Hindlimb muscle (tissue), 1 donor: ENCODE measurements around the gene CDK13. TPM values are rescaled to one million over a fixed set of nuclear protein-coding genes. Genes with fewer than 3 reads are reported as not detected.

Experiments used
- DNase-seq: peaks from one replicate; pipeline ENCODE4 v3.0.0-alpha.2; 2013
- polyA plus RNA-seq: library from polyadenylated mRNA; unstranded; fragments of 120-200 nt; gene quantifications from one replicate; pipeline ENCODE4 v1.2.1, GENCODE V29; 2013; ENCODE audit not compliant: insufficient read length

Gene CDK13
- polyA plus RNA-seq, 1 donor: 38.5 TPM

GRCh38 chr7:40015790-40016296 is 65.8 kb downstream of the CDK13 start:
- DNase-seq: peak; percentile 8

GRCh38 chr7:40019558-40019957 is 69.5 kb downstream of the CDK13 start:
- no peak for DNase-seq

- no peak for DNase-seq
Observed at GRCh38 chr7:40024048-40024447, 74.0 kb downstream of the CDK13 start.

DNA sequence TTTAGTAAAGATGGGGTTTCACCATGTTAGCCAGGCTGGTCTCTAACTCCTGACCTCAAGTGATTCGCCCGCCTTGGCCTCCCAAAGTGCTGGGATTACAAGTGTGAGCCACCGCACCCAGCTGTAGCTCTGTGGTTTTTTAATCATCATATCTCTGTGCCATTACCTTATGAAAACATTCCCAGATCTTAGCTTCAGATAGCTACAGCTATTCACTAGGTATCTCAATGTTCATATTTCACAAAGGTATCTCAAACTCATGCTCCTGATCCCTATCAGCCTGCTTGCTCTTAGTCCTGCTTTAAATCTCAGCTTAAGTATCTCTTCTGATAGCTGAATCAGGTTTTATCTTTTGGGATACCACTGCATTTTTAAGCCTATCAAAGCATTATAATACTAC is 74.8 kb downstream of the CDK13 start:
- DNase-seq: no peak

DNA sequence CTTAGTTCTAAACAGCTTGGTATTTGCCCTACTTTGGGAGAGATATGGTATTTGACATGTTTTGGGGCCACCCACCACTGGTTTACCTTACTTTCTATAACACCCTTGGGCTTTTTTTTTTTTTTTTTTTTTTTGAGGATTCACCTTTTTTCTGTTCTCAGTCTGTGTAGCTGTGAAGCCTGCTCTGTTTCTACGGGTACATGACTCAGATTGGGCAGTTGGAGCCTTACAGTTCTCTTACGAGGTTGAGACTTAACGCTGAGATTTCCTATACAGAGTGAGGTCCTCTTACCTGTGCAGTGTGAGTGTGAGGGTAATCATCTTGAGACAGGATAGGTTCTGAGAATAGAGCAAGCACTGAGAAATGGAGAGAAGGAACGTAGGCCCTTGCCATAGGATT is 77.5 kb downstream of the CDK13 start:
- DNase-seq: no peak

GRCh38 chr7:40033826-40034225 is 83.8 kb downstream of the CDK13 start:
- no peak for DNase-seq

DNA sequence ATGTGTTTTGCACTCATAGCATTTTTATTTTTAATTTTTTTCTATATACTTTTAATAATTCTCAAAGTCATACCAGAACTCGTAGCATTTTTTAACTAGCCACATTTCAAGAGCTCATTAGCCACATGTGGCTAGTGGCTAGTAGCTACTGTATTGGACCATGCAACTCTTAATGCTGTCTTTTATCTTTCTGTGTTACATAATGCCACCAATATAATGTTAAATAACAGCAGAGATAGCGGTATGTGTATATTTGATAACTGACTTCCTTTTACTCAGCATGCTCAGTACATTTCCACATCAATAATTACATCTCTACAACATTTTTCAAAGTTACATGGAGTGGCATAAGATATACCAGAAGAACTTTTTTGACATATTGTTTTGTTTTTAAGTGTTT is 91.4 kb downstream of the CDK13 start:
- DNase-seq: no peak

DNA sequence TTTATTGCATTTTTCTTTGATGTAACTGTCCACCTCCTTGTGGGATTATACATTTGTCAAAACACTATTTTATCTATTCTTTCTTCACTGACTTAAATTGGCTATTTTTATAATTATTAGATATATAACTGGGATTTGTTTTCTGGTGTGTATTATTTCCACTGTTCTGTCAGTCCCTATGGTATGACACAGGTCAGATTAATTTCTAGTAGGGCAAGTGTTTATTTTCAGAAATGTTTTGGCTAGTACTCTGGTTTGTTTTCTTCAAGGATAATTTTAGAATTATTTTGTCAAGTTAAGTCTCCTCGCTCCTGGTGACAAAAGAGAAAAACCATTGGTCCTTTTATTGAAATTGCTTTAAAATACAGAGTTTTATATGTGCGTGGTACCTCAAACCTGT is 93.1 kb downstream of the CDK13 start:
- DNase-seq: no peak

DNA sequence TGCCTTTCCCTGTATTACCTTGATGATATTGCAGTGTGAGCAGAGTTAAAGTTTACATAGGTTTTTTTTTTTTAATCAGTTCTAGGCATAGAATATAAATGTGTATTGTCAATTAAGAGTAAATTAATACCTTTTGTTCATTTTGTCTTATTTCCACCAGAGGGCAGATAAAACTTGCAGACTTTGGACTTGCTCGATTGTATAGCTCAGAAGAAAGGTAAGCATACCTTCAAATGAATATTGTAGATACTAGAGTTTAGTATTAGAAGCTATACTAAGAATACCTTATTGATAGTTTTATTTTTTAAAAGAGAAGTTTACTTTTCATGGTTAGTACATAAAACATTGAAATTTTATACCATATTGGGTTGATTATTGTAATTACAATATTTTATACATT is 97.6 kb downstream of the CDK13 start:
- DNase-seq: no peak

GRCh38 chr7:40057292-40057691 is 107.2 kb downstream of the CDK13 start:
- no peak for DNase-seq

DNA sequence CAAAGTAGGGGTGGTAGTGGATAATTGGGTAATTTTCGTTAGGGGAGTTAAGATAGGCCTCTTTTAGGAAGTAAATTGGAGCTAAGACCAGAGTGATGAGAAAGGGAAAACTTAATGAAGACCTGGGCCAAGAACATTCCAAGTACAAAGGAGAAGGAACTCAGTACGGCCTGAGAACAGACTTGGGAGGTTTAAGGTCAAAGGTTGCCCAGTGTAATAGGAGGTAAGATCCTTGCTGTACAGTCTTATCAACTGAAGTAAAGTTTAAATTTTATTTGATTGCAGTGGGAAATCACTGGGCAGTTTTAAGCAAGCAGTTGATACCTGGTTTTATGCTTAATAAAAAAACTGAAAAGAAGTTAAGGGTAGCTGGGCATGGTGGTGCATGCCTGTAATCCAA is 108.0 kb downstream of the CDK13 start:
- DNase-seq: no peak

- DNase-seq: no peak
Observed at GRCh38 chr7:40058636-40059035, 108.6 kb downstream of the CDK13 start.

GRCh38 chr7:40059057-40059456 is 109.0 kb downstream of the CDK13 start:
- DNase-seq: no peak

DNA sequence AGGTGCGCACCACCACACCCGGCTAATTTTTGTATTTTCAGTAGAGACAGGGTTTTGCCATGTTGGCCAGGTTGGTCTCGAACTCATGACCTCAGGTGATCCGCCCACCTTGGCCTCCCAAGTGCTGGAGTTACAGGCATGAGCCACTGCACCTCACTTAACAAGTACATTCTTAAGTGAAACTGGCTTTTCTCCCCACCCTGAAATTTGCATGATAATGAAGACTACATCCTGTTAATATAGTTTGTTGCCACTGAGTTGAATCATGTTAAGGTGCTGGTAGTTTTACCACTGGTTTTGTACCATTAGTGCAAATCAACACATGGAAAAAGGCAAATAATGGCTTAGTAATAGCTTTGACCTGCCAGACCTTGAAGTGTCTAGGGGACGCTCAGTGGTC is 122.2 kb downstream of the CDK13 start:
- no peak for DNase-seq

GRCh38 chr7:40073239-40073638 is 123.2 kb downstream of the CDK13 start:
- no peak for DNase-seq

GRCh38 chr7:40077849-40078248 is 127.8 kb downstream of the CDK13 start:
- no peak for DNase-seq

- DNase-seq: no peak
Observed at GRCh38 chr7:40092182-40092581, 142.1 kb downstream of the CDK13 start.

DNA sequence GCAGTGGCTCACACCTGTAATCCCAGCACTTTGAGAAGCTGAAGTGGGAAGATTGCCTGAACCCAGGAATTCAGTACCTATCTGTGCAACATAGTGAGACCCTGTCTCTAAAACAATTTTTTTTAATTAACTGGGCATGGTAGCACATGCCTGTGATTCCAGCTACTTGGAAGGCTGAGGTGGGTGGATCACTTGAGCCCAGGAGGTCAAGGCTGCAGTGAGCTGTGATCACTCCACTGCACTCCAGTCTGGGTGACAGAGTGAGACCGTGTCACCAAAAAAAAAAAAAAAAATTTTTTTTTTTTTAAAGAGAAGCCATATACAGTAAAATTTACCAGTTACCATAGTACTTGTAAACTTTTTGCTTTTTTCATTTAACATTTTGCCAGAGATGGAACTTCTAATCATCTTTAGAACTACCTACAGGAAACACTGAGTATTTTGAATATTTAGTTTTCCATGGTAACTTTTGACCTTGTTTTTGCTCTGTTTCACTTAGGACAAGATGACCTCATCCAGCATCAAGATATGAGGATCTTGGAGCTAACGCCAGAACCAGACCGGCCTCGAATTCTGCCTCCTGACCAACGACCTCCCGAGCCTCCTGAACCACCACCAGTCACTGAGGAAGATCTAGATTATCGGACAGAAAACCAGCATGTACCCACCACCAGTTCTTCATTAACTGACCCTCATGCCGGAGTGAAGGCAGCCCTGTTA is 143.7 kb downstream of the CDK13 start:
- DNase-seq: no peak

DNA sequence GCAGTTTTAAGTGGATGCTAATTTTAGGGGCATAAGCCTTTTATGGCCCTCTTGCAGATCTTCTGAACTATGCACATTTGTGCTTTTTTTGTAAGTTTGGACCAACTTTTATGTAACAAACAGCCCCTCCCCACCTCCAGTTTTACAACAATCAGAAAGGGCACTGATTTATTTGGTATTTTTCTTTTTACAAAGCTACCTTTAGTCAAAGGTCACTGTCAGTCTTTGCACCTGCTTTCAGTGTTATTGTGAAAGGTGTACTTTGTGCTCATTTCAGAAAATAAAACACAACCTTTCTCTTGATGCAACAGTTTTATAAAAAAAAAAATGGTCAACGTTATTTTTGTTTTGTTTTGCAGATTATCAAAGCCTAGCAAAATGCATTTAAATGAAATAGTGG is 145.2 kb downstream of the CDK13 start:
- no peak for DNase-seq

DNA sequence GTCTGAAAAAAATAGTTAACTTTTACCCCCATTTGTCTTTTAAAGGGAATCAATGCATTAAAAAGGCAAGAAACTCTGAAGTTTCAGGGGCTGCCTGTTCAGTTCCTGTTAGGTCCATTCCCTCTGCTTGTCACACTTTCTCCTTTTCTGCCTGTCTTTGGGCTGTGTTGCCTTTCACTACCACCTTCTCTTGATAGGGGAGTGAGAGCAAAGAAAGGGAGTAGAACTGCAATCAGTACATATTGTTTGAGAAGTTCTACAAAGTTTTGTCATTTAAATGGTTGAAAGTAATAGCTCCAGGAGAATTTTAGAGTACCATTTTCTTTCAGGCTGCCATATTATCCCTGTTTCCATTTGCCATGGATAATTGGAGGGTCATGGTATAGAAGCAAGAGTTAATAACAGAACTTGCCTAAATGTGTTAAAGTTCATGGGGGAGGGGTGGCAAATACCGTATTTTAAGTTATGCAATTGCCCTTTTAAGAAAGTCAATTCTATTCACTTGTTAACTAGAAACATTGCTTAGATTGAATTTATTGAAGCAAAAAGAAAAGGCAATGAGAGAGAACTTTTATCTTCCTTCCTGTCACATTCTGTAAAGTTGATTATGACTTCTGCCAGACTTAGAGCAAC is 145.8 kb downstream of the CDK13 start:
- no peak for DNase-seq

- DNase-seq: no peak
Observed at GRCh38 chr7:40097728-40098127, 147.7 kb downstream of the CDK13 start.

DNA sequence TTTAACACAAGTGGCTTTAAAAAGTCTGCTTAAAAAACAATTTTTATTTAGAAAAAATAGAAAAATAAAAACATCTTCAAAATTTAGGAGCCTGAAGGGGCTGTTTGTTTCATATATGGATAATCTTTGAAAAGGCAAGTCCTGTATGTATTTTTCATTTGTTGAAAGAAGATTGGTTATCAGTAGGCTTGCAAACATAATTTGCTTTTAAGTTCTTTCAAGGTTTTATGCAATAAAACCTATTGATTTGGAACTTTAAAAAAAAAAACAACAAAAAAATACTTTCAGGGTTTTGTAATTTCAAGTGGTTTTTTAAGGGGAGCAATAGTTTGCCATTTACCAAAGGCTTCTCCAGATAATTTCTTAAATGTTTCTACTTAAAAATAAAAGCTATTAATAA is 148.8 kb downstream of the CDK13 start:
- DNase-seq: no peak

- DNase-seq: no peak
Observed at GRCh38 chr7:40099837-40100236, 149.8 kb downstream of the CDK13 start.

DNA sequence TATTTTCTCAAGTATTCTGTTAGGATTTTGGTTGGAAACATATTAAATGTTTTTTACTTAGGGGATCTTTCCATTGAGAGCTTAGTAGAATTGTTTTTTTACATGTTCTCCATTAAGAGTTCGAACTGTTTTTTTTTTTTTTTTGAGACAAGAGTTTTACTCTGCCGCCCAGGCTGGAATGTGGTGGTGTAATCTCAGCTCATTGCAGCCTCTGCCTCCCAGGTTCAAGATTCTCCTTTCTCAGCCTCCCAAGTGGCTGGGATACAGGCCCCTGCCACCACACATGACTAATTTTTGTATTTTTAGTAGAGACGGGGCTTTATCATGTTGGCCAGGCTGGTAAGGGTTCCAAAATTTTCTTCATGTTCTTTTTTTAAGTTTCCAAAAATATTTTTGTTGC is 151.1 kb downstream of the CDK13 start:
- no peak for DNase-seq
